Embryonic facial prominence (tissue), 1 donor: ENCODE results near the gene CD200.
"Not testable (repeated sequence)": the region's sequence is repeated elsewhere in the genome, so short reads cannot be mapped to it uniquely, and the experiment has no call there.

Experiments used
- DNase-seq: peaks from one replicate; pipeline ENCODE4 v3.0.0-alpha.2; 2016; ENCODE audit errors: extremely low spot score

The CD200 gene

GRCh38 chr3:112390783-112391641, 58.1 kb downstream of the CD200 start:
- DNase-seq, result peak; percentile 69

- no peak for DNase-seq
Measured at GRCh38 chr3:112391648-112392047, 58.7 kb downstream of the CD200 start.

GRCh38 chr3:112392393-112393359, 59.7 kb downstream of the CD200 start:
- DNase-seq, result no peak

- no peak for DNase-seq
Measured at GRCh38 chr3:112393360-112393728, 60.4 kb downstream of the CD200 start.

GRCh38 chr3:112394003-112394640, 61.2 kb downstream of the CD200 start:
- DNase-seq, result no peak

- DNase-seq, result no peak
Measured at GRCh38 chr3:112395181-112395895, 62.4 kb downstream of the CD200 start.

GRCh38 chr3:112395896-112396290, 62.9 kb downstream of the CD200 start:
- no peak for DNase-seq

GRCh38 chr3:112397556-112397955, 64.6 kb downstream of the CD200 start:
- DNase-seq, result no peak

GRCh38 chr3:112399064-112399463, 66.1 kb downstream of the CD200 start:
- DNase-seq, result no peak

GRCh38 chr3:112399554-112399953, 66.6 kb downstream of the CD200 start:
- DNase-seq, result not testable (repeated sequence)

GRCh38 chr3:112400317-112400716, 67.4 kb downstream of the CD200 start:
- not testable (repeated sequence) for DNase-seq

GRCh38 chr3:112401617-112402016, 68.7 kb downstream of the CD200 start:
- DNase-seq, result no peak

GRCh38 chr3:112403103-112403502, 70.1 kb downstream of the CD200 start:
- no peak for DNase-seq

- DNase-seq, result not testable (repeated sequence)
Measured at GRCh38 chr3:112404924-112405549, 72.1 kb downstream of the CD200 start.

- DNase-seq, result no peak
Measured at GRCh38 chr3:112405845-112406244, 72.9 kb downstream of the CD200 start.

GRCh38 chr3:112407214-112407887, 74.4 kb downstream of the CD200 start:
- no peak for DNase-seq

- DNase-seq, result no peak
Measured at GRCh38 chr3:112407888-112408702, 75.1 kb downstream of the CD200 start.

- no peak for DNase-seq
Measured at GRCh38 chr3:112409041-112409440, 76.1 kb downstream of the CD200 start.

GRCh38 chr3:112411425-112411824, 78.5 kb downstream of the CD200 start:
- DNase-seq, result no peak
